GM21367 (cell line): ENCODE results near the gene NCLN.
"Not testable (repeated sequence)": the region's sequence is repeated elsewhere in the genome, so short reads cannot be mapped to it uniquely, and the experiment has no call there.

Source experiments
- ATAC-seq: cut with Tn5 transposase; IDR thresholded peaks from one replicate; pipeline ENCODE4 v1.9.1; 2021; ENCODE audit not compliant: unreplicated experiment

The NCLN gene

DNA sequence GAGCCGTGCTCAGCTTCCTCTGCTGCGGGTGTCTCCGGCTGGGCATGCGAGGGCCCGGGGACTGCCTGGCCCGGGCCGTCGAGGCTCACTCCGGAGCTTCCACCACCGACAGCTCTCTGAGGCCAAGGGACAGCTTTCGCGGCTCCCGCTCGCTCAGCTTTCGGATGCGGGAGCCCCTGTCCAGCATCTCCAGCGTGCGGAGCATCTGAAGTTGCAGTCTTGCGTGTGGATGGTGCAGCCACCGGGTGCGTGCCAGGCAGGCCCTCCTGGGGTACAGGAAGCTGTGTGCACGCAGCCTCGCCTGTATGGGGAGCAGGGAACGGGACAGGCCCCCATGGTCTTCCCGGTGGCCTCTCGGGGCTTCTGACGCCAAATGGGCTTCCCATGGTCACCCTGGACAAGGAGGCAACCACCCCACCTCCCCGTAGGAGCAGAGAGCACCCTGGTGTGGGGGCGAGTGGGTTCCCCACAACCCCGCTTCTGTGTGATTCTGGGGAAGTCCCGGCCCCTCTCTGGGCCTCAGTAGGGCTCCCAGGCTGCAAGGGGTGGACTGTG lies 5.9 kb upstream of the NCLN start:
- no peak for ATAC-seq

DNA sequence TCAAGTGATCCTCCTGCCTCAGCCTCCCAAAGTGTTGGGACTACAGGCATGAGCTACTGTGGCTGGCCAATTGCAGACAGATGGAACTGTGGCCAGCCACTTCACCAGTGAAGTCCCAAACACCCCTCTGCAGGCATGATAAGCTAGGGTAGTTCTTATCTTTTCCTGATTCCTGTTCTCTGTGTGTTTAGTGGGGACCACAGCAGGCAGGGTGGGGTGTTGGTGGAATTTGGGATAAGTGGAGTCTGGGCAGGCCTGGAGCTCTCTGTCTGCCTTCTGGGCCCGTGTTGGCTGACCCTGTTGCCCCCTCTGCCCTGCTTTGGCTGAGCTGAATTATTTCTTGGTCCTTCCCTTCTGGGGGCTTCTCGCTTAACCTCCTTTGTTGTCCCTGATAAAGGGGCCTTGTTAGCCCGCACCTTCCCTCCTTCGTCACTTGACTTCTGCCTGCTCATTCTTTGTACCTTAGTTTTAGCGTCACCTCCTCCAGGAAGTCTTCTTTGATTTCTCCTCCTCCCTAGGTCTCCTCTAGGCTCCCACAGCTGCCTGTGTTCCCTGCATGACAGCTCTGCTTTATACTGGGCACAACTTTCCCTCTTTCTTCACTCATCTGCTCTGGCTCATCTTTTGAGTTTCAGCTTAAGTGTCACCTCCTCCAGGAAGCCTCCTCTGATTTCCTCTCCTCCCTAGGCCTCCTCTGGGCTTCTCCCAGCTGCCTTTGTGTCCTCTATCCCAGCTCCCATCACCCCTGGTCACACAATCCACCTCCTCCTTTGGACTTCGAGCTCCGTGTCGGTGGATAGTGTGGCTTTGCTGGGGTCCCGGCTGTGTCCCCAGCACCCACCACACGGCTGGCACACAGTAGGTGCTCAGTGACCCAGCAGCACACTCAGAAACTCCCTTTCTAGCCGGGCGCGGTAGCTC lies 1.7 kb upstream of the NCLN start:
- ATAC-seq, result no peak

DNA sequence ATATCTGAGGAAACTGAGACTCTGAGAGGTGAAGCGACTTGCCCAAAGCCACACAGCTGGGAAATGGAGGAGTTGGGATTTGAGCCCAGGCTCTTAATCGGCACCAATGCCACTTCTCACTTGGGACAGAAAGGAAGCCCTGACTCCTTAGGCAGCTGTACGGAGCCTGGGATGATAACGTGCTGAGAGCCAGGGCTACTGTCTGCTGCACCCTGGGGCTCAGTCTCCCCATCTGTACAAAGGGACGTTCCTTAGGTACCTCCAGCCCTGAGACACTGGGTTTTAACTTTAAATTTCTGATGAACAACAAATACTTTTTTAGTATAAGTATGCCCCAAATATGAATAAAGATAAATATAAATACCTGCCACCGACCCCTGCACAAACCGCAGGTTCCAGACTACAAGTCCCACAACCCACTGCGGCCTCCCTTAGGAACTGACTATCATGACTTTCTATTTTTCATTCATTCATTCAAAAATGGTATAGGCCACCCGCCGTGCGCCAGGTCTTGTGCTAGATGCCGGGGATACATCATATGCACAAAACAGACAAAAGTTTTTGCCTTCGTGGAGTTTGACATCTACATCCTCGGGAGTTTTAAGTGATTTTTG lies 776 bp upstream of the NCLN start:
- ATAC-seq, result no peak

DNA sequence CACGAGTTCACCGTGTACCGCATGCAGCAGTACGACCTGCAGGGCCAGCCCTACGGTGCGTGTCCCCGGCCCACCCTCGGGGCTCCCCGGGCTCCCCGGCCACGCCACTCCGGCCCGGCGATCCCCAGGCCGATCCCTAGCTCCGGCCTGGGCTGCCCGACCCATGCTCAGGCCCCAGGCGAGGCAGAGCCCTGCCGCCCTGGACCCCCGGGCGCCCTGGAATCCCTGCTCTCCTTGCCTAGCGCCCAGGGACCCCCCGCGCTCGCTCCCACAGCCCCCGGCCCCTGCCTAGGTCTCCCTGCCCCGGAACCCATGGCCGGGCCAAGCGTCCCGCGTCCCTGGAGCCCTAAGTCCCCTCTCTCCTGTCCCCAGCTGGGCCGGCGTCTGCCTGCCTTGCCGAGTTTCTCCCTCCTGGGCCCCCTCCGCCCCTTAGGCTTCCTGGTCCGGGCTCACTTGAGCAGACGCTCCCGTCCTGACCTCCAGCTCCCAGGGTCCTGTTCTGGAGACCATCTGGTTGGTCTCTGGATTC lies 494 bp downstream of the NCLN start:
- no peak for ATAC-seq

DNA sequence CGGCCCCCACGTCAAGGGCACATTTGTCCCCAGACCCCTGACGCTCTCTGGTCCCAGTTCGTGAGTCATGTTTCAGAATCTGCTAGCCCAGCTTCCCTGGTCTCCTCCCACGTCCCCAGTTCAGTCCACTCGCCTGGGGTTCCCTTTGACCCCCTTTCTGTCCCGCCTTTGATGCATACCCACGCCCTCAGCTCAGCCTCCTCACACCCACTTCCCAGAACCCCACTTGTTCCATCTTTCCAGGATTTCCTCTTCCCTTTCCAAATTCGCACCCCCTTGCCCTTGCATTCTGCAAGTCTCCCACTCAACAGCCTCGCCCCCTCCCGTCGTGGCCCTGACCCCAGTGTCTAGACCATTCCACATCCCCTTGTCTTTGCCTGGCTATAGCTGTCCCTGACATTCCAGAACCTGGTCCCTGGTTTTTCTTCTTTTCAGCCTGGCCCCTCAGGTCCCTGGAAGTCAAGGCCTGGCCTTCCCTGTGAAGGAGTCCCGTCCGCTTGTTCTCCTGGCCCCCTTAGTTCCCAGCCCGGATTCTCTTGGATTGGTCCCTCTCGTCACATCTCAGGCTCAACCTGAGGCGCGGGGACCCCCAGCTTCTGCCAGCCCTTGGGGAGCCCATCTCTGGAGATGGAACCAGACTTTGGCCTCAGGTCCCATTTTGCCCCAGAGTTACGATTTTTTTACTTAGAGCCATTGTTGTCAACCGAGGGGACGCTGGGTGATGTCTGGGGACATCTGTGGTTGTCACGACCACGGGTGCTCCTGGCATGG lies 1.3 kb downstream of the NCLN start:
- no peak for ATAC-seq

DNA sequence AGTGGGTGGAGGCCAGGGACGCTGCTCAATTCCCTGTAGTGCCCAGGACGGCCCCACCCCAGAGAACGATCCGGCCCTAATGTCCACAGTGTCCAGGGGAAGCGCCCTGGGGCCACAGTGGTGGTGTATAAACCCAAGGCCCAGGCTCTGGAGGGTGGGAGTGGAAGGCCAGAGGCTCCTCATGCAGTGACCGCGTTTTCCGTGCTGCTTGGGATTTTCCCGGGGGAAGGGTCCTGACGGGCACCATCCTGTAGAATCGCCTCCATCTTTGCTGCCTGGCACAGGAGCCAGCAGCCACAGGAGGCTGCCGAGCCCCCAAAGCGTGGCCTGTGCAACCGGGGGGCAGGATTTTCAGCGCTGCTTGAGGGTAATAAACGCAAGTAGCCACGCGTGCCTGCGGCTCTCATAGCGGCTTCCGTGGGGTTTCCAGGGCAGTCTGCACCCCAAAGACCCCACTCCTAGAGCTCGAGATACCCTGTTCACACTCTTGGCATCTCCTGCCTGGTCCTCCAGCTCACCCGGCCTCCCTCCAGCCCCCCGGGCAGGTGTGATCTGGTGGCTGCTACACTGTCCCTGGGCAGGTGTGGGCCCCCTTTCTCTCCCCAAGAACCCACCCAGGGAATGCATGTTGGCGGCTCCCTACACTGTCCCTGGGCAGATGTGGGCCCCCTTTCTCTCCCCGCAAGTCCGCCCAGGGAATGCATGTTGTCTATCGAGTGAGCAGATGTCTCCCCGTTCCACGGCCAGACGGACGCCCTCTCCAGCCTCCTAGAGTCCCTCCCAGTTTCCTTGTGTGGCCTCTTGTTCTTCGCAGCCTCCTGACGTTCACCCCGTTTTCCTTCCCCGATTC lies 2.2 kb downstream of the NCLN start:
- ATAC-seq, result no peak

DNA sequence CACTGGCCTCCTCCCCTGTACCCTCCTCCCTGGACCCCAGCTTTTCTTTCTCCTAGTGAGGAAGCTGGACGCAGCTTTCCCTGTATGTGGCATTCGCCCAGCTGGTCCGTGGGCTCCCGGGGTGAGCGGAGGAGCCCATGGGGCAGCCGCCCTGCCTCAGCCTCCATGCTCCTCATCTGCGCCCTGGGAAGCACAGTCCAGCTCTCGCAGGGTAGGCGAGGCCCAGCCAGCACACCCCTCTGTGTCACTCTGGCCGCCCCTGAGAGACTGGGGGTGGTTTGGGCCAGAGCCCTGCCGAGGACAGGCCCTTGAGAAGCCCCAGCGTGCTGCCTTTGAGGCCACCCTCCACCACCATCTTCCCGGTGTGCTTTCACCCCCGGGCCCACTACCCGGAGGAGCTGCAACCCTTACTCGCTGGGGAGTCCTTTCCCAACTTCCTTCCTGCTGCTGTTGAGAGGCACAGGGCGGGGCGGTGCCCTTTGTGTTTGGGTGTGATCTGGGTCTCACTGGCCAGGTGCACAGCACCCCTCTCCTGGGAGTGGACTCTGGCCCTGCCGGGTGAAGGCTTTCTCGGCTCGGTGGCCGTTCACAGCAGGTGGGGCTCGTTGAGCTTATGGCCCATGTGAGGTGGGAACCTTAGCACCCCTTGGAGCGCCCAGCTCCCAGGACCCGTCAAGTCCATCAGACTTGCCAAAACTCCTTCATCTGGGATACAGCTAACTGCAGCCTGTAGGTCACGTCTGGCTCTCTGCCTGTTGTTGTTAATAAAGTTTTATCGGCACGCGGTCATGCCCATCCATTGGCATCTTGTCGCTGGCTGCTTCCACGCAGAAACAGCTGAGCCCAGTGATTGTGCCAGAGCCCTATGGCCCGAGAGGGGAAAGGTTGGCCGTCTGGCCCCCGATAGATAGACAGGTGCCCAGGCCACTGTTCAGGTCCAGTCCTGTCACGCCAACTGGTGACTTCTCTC lies 3.2 kb downstream of the NCLN start:
- ATAC-seq, result no peak

DNA sequence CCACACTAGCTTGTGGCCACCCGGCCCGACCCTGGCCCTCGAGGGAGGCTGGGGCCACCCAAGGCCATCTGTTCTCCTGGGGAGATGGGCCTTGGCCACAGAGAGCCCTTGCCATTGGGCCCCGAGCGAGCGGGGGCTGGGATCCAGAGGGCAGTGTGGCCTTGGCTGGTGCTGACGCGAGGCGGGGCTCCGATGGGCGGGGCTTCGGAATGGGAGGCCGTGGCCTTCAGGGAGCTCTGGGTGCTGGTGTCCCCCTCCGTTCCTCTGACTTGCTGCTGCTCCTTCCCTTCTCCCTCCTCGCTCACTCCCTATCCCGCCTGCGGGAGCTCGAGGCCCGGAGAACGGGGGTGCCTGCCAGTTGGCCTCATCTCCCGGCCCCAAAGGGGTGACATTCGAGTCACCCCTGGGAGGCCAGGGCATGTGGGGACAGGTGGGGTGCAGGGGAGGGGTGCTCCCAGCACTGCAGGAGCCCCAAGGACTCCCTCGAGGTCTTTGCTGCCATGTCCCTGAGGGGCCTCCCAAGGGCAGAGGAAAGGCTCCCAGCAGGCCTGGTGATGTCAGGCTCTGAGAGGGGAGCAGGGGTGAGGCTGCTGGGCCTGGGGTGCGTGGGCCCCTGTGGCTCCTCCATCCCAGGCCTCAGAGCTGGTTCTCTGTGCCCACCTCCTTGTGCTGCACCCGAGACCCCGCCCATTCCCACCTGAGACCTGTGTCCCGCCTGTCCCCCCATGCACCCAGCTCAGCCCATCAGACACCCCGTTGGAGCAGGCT lies 4.2 kb downstream of the NCLN start:
- no peak for ATAC-seq

DNA sequence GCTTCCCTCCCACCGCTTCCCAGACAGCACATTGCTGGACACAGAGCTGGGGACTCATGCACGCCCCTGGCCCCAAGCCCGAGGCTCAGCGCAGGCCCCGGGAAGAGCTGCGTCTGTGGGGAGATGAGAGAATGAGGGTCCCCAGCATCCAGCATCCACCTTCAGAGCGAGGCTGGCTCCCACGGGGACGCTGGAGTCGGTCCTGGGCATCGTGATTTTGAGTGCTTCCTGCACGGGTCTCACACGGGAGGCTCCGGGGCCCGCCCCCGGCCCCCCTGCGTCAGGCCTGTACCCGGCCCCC lies 4.7 kb downstream of the NCLN start:
- ATAC-seq, result no peak

DNA sequence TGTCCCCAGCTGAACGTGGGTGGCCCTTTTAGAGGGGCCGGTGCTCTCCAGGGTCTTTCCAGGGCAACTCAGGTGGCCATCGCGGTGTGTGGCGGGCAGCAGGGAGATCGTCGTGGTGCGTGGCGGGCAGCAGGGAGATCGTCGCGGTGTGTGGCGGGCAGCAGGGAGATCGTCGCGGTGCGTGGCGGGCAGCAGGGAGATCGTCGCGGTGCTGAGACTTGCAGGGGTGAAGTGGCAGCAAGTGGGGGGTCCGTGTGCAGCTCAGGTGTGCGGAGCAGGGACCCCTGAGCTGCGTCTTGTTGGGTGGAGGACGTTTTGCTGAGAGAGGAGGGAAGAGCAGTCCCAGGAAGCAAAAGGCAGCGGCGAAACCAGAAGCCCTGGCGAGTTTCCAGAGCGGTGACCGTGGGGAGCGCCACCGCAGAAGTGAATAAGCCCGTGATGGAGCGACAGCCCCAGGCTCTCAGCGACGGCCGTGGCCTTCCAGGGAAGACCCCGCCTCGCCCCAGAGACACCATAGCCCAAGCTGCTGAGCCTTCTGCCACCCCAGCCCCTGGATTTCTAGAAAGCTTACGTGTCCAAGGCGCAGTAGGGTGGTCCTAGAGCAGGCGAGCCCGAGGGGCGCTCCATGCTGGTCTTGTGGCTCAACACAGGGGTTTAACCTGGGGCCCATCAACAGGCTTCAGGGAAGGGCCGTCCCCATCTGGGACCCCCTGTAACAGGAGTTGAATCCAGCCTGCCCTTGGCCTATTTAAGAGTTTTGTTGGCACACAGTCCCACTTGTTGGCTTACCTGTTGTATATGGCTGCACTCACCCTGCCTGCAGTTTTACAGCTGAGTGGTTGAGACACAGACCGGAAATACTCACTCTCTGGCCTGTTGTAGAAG lies 5.4 kb downstream of the NCLN start:
- no peak for ATAC-seq

DNA sequence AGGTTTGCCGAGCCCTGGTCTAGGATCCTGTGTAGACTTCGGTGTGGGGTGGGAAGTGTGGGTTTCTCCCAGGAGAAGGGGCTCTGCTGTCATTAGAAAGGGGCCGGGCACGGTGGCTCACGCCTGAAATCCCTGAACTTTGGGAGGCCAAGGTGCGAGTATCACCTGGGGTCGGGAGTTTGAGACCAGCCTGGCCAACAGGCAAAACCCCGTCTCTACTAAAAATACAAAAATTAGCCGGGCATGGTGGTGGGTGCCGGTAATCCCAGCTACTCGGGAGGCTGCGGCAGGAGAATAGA lies 6.0 kb downstream of the NCLN start:
- ATAC-seq, result not testable (repeated sequence)

DNA sequence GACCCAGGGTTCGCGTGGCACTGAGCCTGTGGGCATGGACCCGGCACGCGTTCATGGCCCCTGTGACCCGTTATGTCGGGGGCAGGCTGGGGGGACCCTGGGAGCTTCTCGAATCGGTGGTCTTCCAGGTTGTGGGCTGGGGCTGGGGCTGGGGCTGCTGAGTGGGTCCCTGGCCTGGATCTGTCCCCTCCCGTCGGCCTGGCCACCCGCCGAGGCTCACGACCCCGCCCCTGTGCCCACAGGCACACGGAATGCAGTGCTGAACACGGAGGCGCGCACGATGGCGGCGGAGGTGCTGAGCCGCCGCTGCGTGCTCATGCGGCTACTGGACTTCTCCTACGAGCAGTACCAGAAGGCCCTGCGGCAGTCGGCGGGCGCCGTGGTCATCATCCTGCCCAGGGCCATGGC lies 6.5 kb downstream of the NCLN start:
- no peak for ATAC-seq

DNA sequence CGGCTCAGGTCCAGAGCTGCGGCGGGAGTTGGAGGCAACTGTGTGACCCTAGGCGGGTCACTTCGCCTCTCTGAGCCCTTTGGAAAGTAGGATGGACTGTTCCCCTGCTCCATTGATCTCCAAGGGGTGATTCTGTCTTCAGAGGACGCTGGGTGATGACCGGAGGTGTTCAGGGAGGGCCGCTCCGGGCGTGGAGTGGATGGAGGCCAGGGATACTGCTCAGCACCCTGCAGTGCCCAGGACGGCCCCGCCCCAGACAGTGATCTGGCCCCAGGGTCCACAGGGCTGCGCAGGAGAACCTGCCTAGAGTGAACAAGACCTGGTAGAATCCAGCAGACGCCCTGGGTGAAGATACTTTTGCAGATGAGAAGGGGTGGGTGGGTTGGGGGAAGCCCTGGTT lies 7.0 kb downstream of the NCLN start:
- ATAC-seq, result no peak

DNA sequence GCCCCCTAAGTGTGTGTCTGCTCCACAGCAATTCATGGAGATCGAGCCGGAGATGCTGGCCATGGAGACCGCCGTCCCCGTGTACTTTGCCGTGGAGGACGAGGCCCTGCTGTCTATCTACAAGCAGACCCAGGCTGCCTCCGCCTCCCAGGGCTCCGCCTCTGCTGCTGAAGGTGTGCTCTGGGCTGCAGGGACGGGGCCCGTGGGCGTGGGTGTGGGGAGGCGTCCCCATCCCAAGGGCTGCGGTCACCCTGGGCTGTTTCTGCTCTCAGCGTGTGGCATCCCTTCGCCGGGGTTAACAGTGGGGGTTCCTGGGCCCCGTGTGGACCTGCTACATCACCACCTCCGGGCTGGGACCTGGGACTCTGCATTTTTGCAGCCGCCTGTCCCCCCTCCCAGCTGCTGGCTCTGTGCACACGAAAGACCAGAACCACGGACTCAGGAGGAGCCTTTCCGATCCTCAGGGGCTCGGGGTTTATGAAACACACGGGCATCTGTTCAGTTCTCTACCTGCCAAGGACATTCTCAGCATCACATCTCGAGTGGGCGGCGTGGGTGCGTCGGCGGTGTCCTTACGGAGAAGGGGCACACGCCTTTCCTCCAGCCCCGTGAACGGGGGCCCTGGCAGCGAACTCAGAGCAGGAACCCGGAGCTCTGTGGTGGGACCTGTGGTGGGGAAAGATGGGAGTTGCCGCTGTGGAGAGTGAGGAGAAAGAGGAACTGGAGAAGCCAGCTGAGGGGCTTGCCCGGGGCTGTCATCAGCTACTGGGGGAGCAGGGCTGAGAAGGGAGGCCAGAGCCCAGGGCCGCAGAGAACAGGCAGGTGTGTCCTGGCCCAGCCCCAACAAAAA lies 7.8 kb downstream of the NCLN start:
- ATAC-seq, result no peak

DNA sequence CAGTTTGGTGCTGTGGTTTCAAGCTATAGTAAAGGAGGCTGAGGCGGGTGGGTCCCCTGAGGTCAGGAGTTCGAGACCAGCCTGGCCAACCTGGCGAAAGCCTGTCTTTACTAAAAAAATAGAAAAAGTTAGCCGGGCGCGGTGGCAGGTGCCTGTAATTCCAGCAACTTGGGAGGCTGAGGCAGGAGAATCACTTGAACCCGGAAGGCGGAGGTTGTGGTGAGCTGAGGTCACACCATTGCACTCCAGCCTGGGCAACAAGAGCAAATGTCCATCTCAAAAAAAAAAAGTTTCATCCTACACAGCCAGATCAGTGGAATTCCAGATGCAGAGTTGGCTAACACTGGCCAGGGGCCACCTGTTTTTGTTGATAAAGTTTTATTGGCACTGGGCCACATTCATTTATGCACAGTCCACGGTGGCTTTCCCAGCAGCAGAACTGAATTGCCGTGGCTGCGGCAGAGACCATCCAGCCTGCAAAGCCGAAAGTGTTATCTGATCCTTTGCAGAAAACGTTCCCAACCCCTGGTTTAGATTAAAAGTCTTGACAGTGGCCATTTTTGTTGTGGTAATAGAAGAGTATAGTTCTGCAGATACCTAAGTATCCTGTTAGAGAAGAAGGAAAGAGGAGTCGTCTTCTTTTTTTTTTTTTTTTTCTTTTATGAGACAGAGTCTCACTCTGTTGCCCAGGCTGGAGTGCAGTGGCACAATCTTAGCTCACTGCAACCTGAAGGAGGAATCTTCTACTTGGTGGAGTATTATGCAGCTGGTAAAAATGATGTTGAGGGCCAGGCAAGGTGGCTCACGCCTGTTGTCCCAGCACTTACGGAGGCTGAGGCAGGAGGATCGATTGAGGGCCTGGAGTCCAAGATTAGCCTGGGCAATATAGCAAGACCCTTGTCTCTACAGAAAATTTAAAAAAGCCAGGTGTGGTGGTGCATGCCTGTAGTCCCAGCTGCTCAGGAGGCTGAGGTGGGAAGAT lies 8.7 kb downstream of the NCLN start:
- no peak for ATAC-seq
